CD8-positive, alpha-beta memory T cell (primary cell): ENCODE measurements around the gene HSPG2. TPM values are rescaled to one million over a fixed set of nuclear protein-coding genes. Genes with fewer than 3 reads are reported as not detected.

Experiments used
- CTCF ChIA-PET: fragments of 350-600 bp; sonication (Branson Sonifier 250); formaldehyde crosslinking; loops from one replicate; lab custom pipeline; 2021; ENCODE audit warnings: antibody characterized with exemption; lab: Charles Lee
- POLR2A ChIA-PET: fragments of 350-600 bp; sonication (Branson Sonifier 250); formaldehyde crosslinking; loops from one replicate; lab custom pipeline; 2021; ENCODE audit warnings: antibody characterized with exemption; lab: Charles Lee
- DNase-seq, 5 donors: peaks; one replicate each; pipeline versions ENCODE4 v3.0.0 to v3.0.0-alpha.2; 2020 to 2022; ENCODE audit warnings: mixed read lengths in 1 of 5
- H3K27ac ChIP-seq: one replicate; pipeline ENCODE4 v1.7.0; 2013; ENCODE audit warnings: low read depth, mild to moderate bottlenecking, low read length, moderate library complexity
- H3K27me3 ChIP-seq: 2 replicates; pipeline ENCODE4 v1.7.0; 2013; ENCODE audit warnings: low read length, mild to moderate bottlenecking; ENCODE audit not compliant: insufficient read depth, poor library complexity, severe bottlenecking
- H3K36me3 ChIP-seq: 2 replicates; pipeline ENCODE4 v1.7.0; 2013; ENCODE audit warnings: mild to moderate bottlenecking, low read length, moderate library complexity; ENCODE audit not compliant: insufficient read depth
- H3K4me1 ChIP-seq: 2 replicates; pipeline ENCODE4 v1.7.0; 2013; ENCODE audit warnings: mild to moderate bottlenecking, low read length, moderate library complexity; ENCODE audit not compliant: insufficient read depth
- H3K4me3 ChIP-seq: 2 replicates; pipeline ENCODE4 v1.7.0; 2013; ENCODE audit warnings: mild to moderate bottlenecking, low read length
- H3K9me3 ChIP-seq: 2 replicates; pipeline ENCODE4 v1.7.0; 2013; ENCODE audit warnings: mild to moderate bottlenecking, low read length
- H3K27ac Mint-ChIP-seq, 8 donors: one replicate each; pipeline ENCODE4 v1.8.0; 2020 to 2021; ENCODE audit warnings: mixed read lengths in 8 of 8, mild to moderate bottlenecking in 6 of 8, inconsistent platforms in 3 of 8, moderate library complexity in 3 of 8
- H3K27me3 Mint-ChIP-seq, 2 donors: one replicate each; pipeline ENCODE4 v1.8.0; 2020 to 2021; ENCODE audit warnings: mixed read lengths in 2 of 2, mild to moderate bottlenecking in 1 of 2, moderate library complexity in 1 of 2
- H3K36me3 Mint-ChIP-seq, 3 donors: one replicate each; pipeline ENCODE4 v1.8.0; 2020 to 2021; ENCODE audit warnings: mixed read lengths in 3 of 3, inconsistent platforms in 1 of 3, mild to moderate bottlenecking in 1 of 3
- H3K4me1 Mint-ChIP-seq, 3 donors: one replicate each; pipeline ENCODE4 v1.8.0; 2020 to 2021; ENCODE audit warnings: mixed read lengths in 3 of 3, inconsistent platforms in 1 of 3, mild to moderate bottlenecking in 1 of 3
- H3K4me3 Mint-ChIP-seq, 7 donors: one replicate each; pipeline ENCODE4 v1.8.0; 2020 to 2021; ENCODE audit warnings: mixed read lengths in 7 of 7, mild to moderate bottlenecking in 6 of 7, moderate library complexity in 4 of 7, inconsistent platforms in 2 of 7
- H3K9me3 Mint-ChIP-seq, 5 donors: one replicate each; pipeline ENCODE4 v1.8.0; 2020 to 2022; ENCODE audit warnings: mixed read lengths in 5 of 5, mild to moderate bottlenecking in 3 of 5, moderate library complexity in 2 of 5, inconsistent platforms in 1 of 5
- polyA plus RNA-seq: library from polyadenylated mRNA; unstranded; fragments of 300-500 nt; fragmentation: Illumina TruSeq; gene quantifications from one replicate; pipeline ENCODE4 v1.2.3, GENCODE V29; 2021
- total RNA-seq, 2 experiments: library from RNA; stranded (reverse); gene quantifications; one replicate each; pipeline ENCODE4 v1.2.3, GENCODE V29; 2021

HSPG2 gene
- total and polyA plus RNA-seq, 3 experiments from 2014 or later, result 0.24 to 0.72 TPM; not detected in 1

- no peaks in the 10 kb centered on the region for H3K36me3 Mint-ChIP-seq
- Histone ChIP-seq H3K36me3 (no peaks in the 10 kb centered on the region), H3K4me1 (no peaks in the 10 kb centered on the region), H3K27me3 (no peaks in the 10 kb centered on the region), H3K4me3 (no peak overlapping the region), H3K27ac (no peak overlapping the region), H3K9me3 (no peaks in the 10 kb centered on the region)
- POLR2A ChIA-PET, result no interaction called here
- no peaks in the 10 kb centered on the region for H3K4me1 Mint-ChIP-seq
- H3K4me3 Mint-ChIP-seq, result no peak overlapping the region
- DNase-seq, result no peak
- H3K27me3 Mint-ChIP-seq, result peaks cover 3 to 7% of the 10 kb centered on the region in 2 donors
- no peak overlapping the region for H3K27ac Mint-ChIP-seq
- CTCF ChIA-PET, result no interaction called here
- H3K9me3 Mint-ChIP-seq, result no peaks in the 10 kb centered on the region
Measured at GRCh38 chr1:21870611-21871010, 66.5 kb downstream of the HSPG2 start.

- Mint-ChIP-seq H3K9me3 (no peaks in the 10 kb centered on the region), H3K4me3 (no peak overlapping the region), H3K36me3 (no peaks in the 10 kb centered on the region), H3K4me1 (no peaks in the 10 kb centered on the region), H3K27me3 (peaks cover 3 to 7% of the 10 kb centered on the region in 2 donors), H3K27ac (no peak overlapping the region)
- ChIA-PET POLR2A (no interaction called here), CTCF (no interaction called here)
- no peaks in the 10 kb centered on the region for H3K4me1 ChIP-seq
- no peak for DNase-seq
- H3K4me3 ChIP-seq, result no peak overlapping the region
- H3K9me3 ChIP-seq, result no peaks in the 10 kb centered on the region
- no peaks in the 10 kb centered on the region for H3K27me3 ChIP-seq
- H3K36me3 ChIP-seq, result no peaks in the 10 kb centered on the region
- no peak overlapping the region for H3K27ac ChIP-seq
Measured at GRCh38 chr1:21869620-21870121, 67.4 kb downstream of the HSPG2 start.

GRCh38 chr1:21868941-21869454 lies 68.1 kb downstream of the HSPG2 start:
- no peaks in the 10 kb centered on the region for H3K4me1 ChIP-seq
- Mint-ChIP-seq H3K4me1 (no peaks in the 10 kb centered on the region), H3K27me3 (peaks cover 3 to 7% of the 10 kb centered on the region in 2 donors), H3K27ac (peak overlapping the region in 1 of 8 donors; percentile 39), H3K9me3 (no peaks in the 10 kb centered on the region), H3K4me3 (no peak overlapping the region), H3K36me3 (no peaks in the 10 kb centered on the region)
- no peaks in the 10 kb centered on the region for H3K9me3 ChIP-seq
- CTCF ChIA-PET, result no interaction called here
- H3K36me3 ChIP-seq, result no peaks in the 10 kb centered on the region
- no peak overlapping the region for H3K4me3 ChIP-seq
- H3K27me3 ChIP-seq, result no peaks in the 10 kb centered on the region
- DNase-seq, result no peak
- POLR2A ChIA-PET, result no interaction called here
- H3K27ac ChIP-seq, result no peak overlapping the region

DNA sequence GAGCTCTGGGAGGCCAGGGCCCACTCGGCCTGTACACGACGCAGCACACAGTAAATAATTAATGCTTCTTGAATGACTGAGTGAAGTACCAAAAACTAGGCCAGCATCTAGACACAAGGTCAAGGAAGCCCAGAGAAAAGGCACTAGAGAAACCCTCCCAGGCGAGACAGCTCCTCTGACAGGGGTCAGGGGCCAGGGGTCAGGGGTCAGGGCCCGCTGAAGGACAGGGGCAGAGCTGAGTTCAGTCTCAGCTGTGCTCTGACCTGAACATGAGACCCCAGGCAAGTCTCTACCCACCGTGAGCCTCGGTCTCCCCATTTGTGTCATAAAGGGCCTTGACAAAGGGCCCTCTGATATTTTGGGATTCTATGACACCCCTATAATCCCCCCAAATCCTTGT lies 68.6 kb downstream of the HSPG2 start:
- Mint-ChIP-seq H3K4me1 (no peaks in the 10 kb centered on the region), H3K9me3 (no peaks in the 10 kb centered on the region), H3K4me3 (no peak overlapping the region), H3K36me3 (no peaks in the 10 kb centered on the region), H3K27ac (peak overlapping the region in 1 of 8 donors; percentile 27), H3K27me3 (peaks cover 3 to 7% of the 10 kb centered on the region in 2 donors)
- H3K4me3 ChIP-seq, result no peak overlapping the region
- no peaks in the 10 kb centered on the region for H3K4me1 ChIP-seq
- no peak overlapping the region for H3K27ac ChIP-seq
- CTCF ChIA-PET, result no interaction called here
- no peaks in the 10 kb centered on the region for H3K27me3 ChIP-seq
- H3K9me3 ChIP-seq, result no peaks in the 10 kb centered on the region
- POLR2A ChIA-PET, result no interaction called here
- H3K36me3 ChIP-seq, result no peaks in the 10 kb centered on the region
- DNase-seq, result no peak

GRCh38 chr1:21867451-21867996 lies 69.6 kb downstream of the HSPG2 start:
- no peaks in the 10 kb centered on the region for H3K27me3 ChIP-seq
- Mint-ChIP-seq H3K9me3 (no peaks in the 10 kb centered on the region), H3K27ac (no peak overlapping the region)

DNA sequence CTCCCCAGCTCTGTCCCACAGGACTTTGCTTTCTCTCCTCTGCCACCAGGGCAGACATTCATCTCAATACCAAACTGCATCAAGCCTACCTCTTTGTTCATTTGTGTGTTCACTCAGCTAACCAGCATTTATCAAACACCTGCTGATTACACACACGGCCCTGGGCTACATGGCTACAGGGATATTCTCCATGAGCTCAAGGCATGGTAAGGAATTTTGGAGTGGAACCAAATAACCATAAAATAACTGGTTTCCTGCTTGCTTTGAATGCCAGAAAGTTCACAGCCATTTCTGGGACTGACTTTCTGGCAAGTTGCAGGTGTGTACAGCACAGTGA lies 70.4 kb downstream of the HSPG2 start:
- Mint-ChIP-seq H3K9me3 (no peaks in the 10 kb centered on the region), H3K4me1 (no peaks in the 10 kb centered on the region), H3K27me3 (peaks cover 1 to 2% of the 10 kb centered on the region in 2 donors), H3K36me3 (no peaks in the 10 kb centered on the region), H3K4me3 (no peak overlapping the region), H3K27ac (no peak overlapping the region)
- Histone ChIP-seq H3K4me1 (no peaks in the 10 kb centered on the region), H3K27ac (no peak overlapping the region), H3K36me3 (no peaks in the 10 kb centered on the region), H3K27me3 (no peaks in the 10 kb centered on the region), H3K9me3 (no peaks in the 10 kb centered on the region), H3K4me3 (no peak overlapping the region)
- CTCF ChIA-PET, result no interaction called here
- no peak for DNase-seq
- POLR2A ChIA-PET, result no interaction called here

More at GRCh38 chr1:21867451-21867996, 69.6 kb downstream of the HSPG2 start:
- Histone ChIP-seq H3K9me3 (no peaks in the 10 kb centered on the region), H3K27ac (no peak overlapping the region), H3K4me3 (no peak overlapping the region), H3K36me3 (no peaks in the 10 kb centered on the region), H3K4me1 (no peaks in the 10 kb centered on the region)
- POLR2A ChIA-PET, result interaction anchor here (0.7 kb wide), 1 partner anchor 350 kb away, joined by 3 read pairs; no protein-coding TSS in a partner anchor
- no peak for DNase-seq
- H3K27me3 Mint-ChIP-seq, result peaks cover 1 to 7% of the 10 kb centered on the region in 2 donors
- no peaks in the 10 kb centered on the region for H3K36me3 Mint-ChIP-seq
- H3K4me3 Mint-ChIP-seq, result no peak overlapping the region
- CTCF ChIA-PET, result no interaction called here
- H3K4me1 Mint-ChIP-seq, result no peaks in the 10 kb centered on the region

DNA sequence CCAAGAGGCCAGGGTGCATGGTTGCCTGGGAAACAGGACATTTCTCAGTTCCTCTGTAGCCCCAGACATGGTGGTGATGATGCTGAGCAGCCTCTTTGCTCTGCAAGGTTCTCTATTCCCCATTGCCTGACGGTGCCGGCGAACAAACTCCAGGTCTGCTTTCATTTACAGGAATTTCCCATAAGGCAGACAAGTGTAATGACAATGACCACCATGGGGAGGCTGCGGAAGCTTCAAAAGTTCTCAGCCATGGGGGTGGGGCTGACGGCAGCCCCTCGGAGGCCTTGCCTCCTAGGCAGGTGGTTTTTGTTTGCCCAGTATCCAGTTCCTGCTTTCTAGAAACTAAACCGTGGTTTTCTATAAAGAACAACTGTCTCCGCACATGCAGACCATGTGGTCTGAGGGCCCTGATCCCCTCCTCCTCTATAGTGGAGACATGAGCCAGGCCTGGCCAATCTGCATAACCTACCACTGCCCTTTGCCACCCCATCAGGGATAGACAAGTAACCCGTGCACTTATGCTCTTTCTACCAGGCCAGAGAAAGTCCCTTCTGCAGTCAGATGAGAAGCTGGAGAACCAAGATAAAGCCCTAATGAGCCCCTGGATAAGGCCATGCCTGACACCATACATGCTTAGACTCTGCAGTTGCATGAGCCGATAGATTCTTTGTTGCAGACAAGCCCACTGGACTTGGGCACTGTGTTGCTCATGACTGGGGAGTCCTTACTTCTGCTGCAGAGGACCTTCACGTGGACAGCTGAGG lies 71.0 kb downstream of the HSPG2 start:
- H3K27ac ChIP-seq, result no peak overlapping the region
- no peak overlapping the region for H3K4me3 ChIP-seq
- H3K4me1 ChIP-seq, result no peaks in the 10 kb centered on the region
- Mint-ChIP-seq H3K4me3 (no peak overlapping the region), H3K27me3 (peaks cover 0 to 1% of the 10 kb centered on the region in 2 donors), H3K9me3 (no peaks in the 10 kb centered on the region), H3K4me1 (no peaks in the 10 kb centered on the region), H3K36me3 (no peaks in the 10 kb centered on the region), H3K27ac (no peak overlapping the region)
- no peak for DNase-seq
- no peaks in the 10 kb centered on the region for H3K27me3 ChIP-seq
- no peaks in the 10 kb centered on the region for H3K9me3 ChIP-seq
- ChIA-PET POLR2A (no interaction called here), CTCF (no interaction called here)
- no peaks in the 10 kb centered on the region for H3K36me3 ChIP-seq

GRCh38 chr1:21865609-21865942 lies 71.5 kb downstream of the HSPG2 start:
- H3K4me1 ChIP-seq, result no peaks in the 10 kb centered on the region
- no peak overlapping the region for H3K4me3 Mint-ChIP-seq
- no peak overlapping the region for H3K4me3 ChIP-seq
- no peak for DNase-seq
- H3K27me3 ChIP-seq, result no peaks in the 10 kb centered on the region
- no peaks in the 10 kb centered on the region for H3K9me3 Mint-ChIP-seq
- CTCF ChIA-PET, result no interaction called here
- H3K36me3 ChIP-seq, result no peaks in the 10 kb centered on the region
- peaks cover 0 to 1% of the 10 kb centered on the region in 2 donors for H3K27me3 Mint-ChIP-seq
- H3K36me3 Mint-ChIP-seq, result no peaks in the 10 kb centered on the region
- no peak overlapping the region for H3K27ac ChIP-seq
- no peak overlapping the region for H3K27ac Mint-ChIP-seq
- H3K4me1 Mint-ChIP-seq, result no peaks in the 10 kb centered on the region
- no peaks in the 10 kb centered on the region for H3K9me3 ChIP-seq
- POLR2A ChIA-PET, result no interaction called here
